ENCODE data around the gene GREB1L. TPM values are rescaled to one million over a fixed set of nuclear protein-coding genes. Genes with fewer than 3 reads are reported as not detected.

The GREB1L gene
- total RNA-seq, 1 experiment from 2014 or later: 75.4 TPM

DNA sequence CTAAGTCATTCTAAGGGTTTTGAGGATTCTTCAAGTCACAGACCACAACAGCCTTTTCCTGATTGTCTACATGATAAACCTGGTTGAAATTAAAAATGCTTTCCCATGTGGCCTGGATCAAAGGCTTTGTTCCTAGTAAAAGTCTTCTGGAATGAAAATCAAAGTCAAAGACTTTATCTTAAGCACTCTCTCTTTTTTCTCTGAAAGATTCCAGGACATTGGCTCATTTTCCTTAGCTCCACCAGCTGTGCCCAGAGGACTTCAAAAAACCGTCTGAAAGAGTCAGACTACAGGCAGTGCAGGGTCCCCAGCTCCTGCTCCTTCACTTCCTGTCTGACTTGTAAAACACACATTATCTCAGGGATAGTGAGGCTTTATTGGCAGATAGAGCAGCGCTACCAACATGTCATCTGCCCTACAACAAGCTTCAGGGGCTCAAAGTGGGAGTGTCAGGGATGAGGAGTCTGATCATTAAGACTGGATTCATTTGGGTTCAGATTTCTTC is 210.3 kb downstream of the GREB1L start:
- no peaks in the 10 kb centered on the region for H3K27me3 Mint-ChIP-seq (ENCODE audit: insufficient read depth, unreplicated experiment)
- CTCF ChIA-PET: no interaction called here
- peaks cover 54% of the 10 kb centered on the region for H3K36me3 Mint-ChIP-seq (ENCODE audit: insufficient read depth, unreplicated experiment)
- no peak overlapping the region for H3K4me3 Mint-ChIP-seq (ENCODE audit: unreplicated experiment)
- no peaks in the 10 kb centered on the region for H3K4me1 ChIP-seq
- no peak overlapping the region for H3K27ac Mint-ChIP-seq (ENCODE audit: unreplicated experiment)
- no peak for DNase-seq
- intact Hi-C loops (cut with micrococcal nuclease; ENCODE audit: unreplicated experiment): no loop called here
- H3K4me1 Mint-ChIP-seq (ENCODE audit: low read depth, unreplicated experiment): no peaks in the 10 kb centered on the region
- POLR2A ChIA-PET: no interaction called here
- no TSS peak for BruUV-seq (replicated peaks)
- H3K9me3 Mint-ChIP-seq (ENCODE audit: unreplicated experiment): no peaks in the 10 kb centered on the region
- H3K4me3 ChIP-seq (ENCODE audit: low read depth, low read length): no peak overlapping the region
- no peaks in the 10 kb centered on the region for H3K27me3 ChIP-seq (replicated peaks; ENCODE audit: control insufficient read depth, insufficient read depth, low read length)
- TF ChIP-seq, protein P1, sequence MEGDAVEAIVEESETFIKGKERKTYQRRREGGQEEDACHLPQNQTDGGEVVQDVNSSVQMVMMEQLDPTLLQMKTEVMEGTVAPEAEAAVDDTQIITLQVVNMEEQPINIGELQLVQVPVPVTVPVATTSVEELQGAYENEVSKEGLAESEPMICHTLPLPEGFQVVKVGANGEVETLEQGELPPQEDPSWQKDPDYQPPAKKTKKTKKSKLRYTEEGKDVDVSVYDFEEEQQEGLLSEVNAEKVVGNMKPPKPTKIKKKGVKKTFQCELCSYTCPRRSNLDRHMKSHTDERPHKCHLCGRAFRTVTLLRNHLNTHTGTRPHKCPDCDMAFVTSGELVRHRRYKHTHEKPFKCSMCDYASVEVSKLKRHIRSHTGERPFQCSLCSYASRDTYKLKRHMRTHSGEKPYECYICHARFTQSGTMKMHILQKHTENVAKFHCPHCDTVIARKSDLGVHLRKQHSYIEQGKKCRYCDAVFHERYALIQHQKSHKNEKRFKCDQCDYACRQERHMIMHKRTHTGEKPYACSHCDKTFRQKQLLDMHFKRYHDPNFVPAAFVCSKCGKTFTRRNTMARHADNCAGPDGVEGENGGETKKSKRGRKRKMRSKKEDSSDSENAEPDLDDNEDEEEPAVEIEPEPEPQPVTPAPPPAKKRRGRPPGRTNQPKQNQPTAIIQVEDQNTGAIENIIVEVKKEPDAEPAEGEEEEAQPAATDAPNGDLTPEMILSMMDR (IDR thresholded peaks at IDR 0.05; ENCODE audit: insufficient read depth in 1 of 2, low read depth in 1 of 2, low read length in 1 of 2, severe bottlenecking in 1 of 2, unreplicated experiment in 1 of 2): no peak
- H3K36me3 ChIP-seq (ENCODE audit: control insufficient read depth, insufficient read depth, low read length): peaks cover 2% of the 10 kb centered on the region; the same call in 1 of the 2 replicates
- no peaks in the 10 kb centered on the region; the same call in 1 of the 2 replicates for H3K9me3 ChIP-seq

DNA sequence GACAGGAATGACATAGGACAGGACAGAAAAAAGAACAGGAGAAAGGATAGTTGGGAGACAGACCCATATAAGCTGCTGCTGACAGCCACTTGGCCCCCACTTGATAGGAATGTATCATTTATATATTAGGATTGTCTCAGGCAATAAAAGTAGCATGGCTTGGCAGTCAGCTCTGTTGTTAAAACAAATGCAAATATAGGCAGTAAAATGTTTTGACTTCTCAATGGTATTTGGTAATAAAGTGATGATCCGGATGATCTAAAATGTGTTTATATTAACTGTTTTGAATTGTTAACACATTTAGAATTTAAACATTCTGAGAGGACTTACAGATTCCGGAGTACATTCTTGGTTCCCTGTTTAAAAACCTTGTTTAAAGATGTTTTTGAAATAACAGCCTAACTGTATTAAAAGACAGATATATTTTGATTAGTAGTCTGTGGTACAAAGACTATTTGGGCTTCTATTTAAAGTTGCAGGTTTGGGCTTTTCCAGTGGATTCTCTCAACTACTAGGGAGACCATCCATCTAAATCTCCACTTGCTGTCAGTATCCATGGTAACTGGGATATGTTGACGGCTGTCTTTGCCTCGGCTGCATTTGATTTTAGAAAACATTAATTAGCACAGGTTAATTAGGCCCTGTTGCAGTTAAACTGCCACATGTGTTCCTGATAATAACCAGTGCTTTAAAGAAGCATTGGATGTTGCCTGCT is 210.9 kb downstream of the GREB1L start:
- Histone ChIP-seq H3K36me3 (ENCODE audit: control insufficient read depth, insufficient read depth, low read length) (peaks cover 2% of the 10 kb centered on the region; the same call in 1 of the 2 replicates), H3K4me3 (ENCODE audit: low read depth, low read length) (no peak overlapping the region), H3K9me3 (no peaks in the 10 kb centered on the region; the same call in 1 of the 2 replicates), H3K4me1 (no peaks in the 10 kb centered on the region), H3K27me3 (replicated peaks; ENCODE audit: control insufficient read depth, insufficient read depth, low read length) (no peaks in the 10 kb centered on the region)
- ChIA-PET CTCF (no interaction called here), POLR2A (no interaction called here)
- H3K27ac Mint-ChIP-seq (ENCODE audit: unreplicated experiment): no peak overlapping the region
- no TSS peak for BruUV-seq (replicated peaks)
- peaks cover 54% of the 10 kb centered on the region for H3K36me3 Mint-ChIP-seq (ENCODE audit: insufficient read depth, unreplicated experiment)
- no peaks in the 10 kb centered on the region for H3K27me3 Mint-ChIP-seq (ENCODE audit: insufficient read depth, unreplicated experiment)
- DNase-seq: no peak
- intact Hi-C loops (cut with micrococcal nuclease; ENCODE audit: unreplicated experiment): no loop called here
- H3K9me3 Mint-ChIP-seq (ENCODE audit: unreplicated experiment): no peaks in the 10 kb centered on the region
- H3K4me3 Mint-ChIP-seq (ENCODE audit: unreplicated experiment): no peak overlapping the region
- H3K4me1 Mint-ChIP-seq (ENCODE audit: low read depth, unreplicated experiment): no peaks in the 10 kb centered on the region
- TF ChIP-seq, protein P1 (IDR thresholded peaks at IDR 0.05; ENCODE audit: insufficient read depth in 1 of 2, low read depth in 1 of 2, low read length in 1 of 2, severe bottlenecking in 1 of 2, unreplicated experiment in 1 of 2): no peak

DNA sequence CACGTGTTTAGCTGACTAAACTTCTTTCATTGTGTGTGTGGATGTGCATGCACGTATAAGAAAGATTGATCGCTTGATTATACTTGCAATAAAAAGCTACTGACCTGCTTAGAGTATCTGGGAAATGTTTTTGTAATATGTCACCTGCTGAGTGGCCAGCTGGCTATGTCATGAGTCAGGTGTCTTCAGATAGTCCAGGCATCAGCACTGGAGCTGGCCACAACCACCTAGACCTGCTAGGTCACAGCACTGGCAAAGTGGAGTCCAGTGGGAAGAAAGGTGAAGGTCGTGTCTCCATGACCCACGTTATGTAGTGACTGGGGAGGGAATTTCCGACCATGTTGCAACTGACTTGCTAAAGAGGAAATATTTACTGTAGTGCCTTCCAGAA is 211.5 kb downstream of the GREB1L start:
- Histone ChIP-seq H3K4me3 (ENCODE audit: low read depth, low read length) (no peak overlapping the region), H3K9me3 (no peaks in the 10 kb centered on the region; the same call in 1 of the 2 replicates), H3K36me3 (ENCODE audit: control insufficient read depth, insufficient read depth, low read length) (peaks cover 2% of the 10 kb centered on the region; the same call in 1 of the 2 replicates), H3K4me1 (no peaks in the 10 kb centered on the region), H3K27me3 (replicated peaks; ENCODE audit: control insufficient read depth, insufficient read depth, low read length) (no peaks in the 10 kb centered on the region)
- Mint-ChIP-seq H3K36me3 (ENCODE audit: insufficient read depth, unreplicated experiment) (peaks cover 58% of the 10 kb centered on the region), H3K4me1 (ENCODE audit: low read depth, unreplicated experiment) (no peaks in the 10 kb centered on the region), H3K9me3 (ENCODE audit: unreplicated experiment) (no peaks in the 10 kb centered on the region), H3K27me3 (ENCODE audit: insufficient read depth, unreplicated experiment) (no peaks in the 10 kb centered on the region), H3K27ac (ENCODE audit: unreplicated experiment) (no peak overlapping the region), H3K4me3 (ENCODE audit: unreplicated experiment) (no peak overlapping the region)
- TF ChIP-seq, protein P1 (IDR thresholded peaks at IDR 0.05; ENCODE audit: insufficient read depth in 1 of 2, low read depth in 1 of 2, low read length in 1 of 2, severe bottlenecking in 1 of 2, unreplicated experiment in 1 of 2): no peak
- BruUV-seq (replicated peaks): no TSS peak
- intact Hi-C loops (cut with micrococcal nuclease; ENCODE audit: unreplicated experiment): no loop called here
- CTCF ChIA-PET: no interaction called here
- no peak for DNase-seq
- POLR2A ChIA-PET: no interaction called here

All from Caco-2 (cell line).